Epithelial cell of prostate (primary cell): ENCODE data around the gene YBEY.

Experiments used
- DNase-seq: peaks from one replicate; pipeline ENCODE4 v3.0.0-alpha.2; 2011; ENCODE audit warnings: low read depth, low spot score
- H3K27ac ChIP-seq: fragments of 450-650 bp; 2 replicates; pipeline ENCODE4 v1.5.1; 2017; ENCODE audit warnings: mild to moderate bottlenecking

YBEY gene

DNA sequence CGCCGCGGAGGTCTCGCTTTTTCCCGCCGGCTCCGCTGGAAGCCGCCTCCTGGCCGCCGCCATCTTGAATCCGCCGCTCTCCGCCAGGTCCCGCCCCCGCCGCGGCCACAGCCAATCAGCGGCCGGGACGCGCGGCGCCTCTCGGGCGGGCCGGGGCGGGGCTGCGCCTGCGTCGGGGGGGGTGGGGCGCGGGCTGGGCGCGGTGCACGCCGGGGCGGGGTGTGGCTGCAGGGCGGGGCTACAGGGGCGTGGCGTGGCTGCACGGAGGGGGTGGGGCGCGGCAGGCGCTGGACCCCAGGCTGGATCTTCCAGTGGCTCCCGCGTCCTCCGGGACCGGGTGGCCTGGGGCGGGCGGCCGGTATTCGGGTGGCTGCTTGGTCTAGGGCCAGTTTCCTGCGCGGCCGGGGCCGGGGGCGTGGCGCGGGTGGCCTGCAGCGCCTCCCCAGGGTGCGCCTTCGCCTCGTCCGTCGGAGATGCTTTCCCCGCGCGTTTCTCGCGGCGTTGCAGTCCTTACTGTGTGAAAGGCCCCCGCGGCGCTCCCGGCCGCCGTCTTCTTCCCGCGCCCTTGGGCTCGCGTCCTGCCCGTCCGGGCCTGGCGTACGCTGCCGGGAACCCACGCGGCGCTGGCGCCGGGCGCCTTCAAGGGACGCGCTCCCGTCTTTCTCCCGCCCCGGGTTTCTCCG is 38.4 kb downstream of the YBEY start:
- peak; percentile 29 for DNase-seq
- peak overlapping the region; percentile 89 for H3K27ac ChIP-seq

DNA sequence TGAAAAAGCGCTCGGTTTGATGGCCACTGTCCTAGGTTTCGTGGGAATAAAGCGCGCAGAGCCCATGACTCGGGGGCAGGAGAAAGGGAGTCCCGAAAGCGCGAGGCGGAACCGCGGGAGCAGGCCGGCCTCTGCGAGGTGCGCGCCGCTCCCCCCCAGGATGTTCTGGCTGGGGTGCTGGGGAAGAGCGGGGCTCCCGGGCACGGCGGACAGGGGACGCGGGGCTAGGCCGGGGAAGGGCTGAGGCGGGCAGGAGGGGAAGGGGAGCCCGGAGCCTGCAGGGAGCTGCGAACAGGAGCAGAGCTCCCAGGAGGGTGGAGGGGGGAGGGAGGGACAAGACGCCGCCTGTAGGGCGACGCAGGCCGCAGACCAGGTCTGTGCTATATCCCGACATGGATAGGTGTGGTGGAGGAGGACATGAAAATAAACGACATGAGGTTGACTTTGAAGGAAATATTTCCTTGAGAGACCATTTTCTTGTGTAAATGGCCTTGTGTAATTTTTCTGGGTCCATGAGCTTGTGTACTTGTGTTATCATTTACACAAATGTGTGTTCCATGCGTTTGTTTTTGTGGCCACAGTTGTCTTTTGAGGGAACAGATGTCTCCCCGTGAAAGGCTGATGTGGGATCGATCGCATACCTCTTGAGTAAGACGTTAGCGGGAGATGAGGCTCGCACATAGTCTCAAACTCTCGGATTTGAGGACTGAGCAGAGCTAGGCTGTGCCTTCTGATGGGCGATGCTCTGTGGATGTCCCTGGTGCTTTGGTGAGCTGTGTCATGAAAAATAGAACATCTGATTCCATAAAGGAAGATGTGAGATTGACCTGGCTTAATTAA is 39.2 kb downstream of the YBEY start:
- H3K27ac ChIP-seq = peak overlapping the region; percentile 89
- peak; percentile 26 for DNase-seq

DNA sequence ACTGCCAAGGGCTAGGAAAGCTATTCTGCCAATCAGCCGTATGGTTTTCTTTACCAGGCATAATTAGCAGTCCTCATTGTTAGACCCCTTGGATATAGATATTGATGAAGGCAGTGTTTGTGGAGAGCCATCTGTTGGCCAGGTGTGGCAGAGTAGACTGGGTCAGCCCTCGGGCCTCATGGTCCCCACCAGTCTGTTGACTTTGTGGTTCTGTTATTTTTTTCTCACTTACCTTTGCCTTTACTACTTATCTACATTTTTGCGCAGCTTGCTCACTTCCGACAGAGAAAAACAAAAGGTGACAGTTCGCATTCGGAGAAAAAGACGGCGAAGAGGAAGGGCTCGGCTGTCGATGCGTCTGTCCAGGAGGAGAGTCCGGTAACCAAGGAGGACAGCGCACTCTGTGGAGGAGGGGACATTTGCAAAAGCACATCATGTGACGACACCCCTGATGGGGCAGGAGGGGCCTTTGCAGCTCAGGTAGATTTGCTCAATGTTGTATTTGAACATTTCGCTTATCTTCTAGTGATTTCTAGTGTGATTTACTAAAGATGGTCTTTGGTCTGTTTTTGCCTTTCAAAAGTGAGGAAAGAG is 40.1 kb downstream of the YBEY start:
- DNase-seq = no peak
- H3K27ac ChIP-seq = peak overlapping the region; percentile 89

DNA sequence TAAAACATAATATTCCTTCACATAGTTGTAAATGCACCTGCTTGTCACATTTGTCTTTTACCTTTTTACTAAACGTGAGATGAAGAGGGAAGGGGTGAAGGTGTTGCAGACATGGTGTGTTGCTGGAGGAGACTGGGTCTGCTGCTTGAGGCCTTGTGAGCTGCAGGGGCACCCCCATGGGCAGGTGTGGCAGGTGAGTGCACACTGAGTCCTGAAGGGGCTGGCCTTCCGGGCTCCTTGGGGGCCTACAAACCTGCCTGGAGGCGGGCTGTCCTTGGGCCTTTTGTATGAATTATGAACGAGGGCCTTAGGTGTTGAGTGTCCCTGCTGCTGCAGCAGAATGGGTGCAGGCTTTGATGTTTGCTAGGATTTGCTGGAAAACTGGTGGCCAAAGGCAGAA is 41.6 kb downstream of the YBEY start:
- DNase-seq = no peak
- H3K27ac ChIP-seq = no peak overlapping the region

DNA sequence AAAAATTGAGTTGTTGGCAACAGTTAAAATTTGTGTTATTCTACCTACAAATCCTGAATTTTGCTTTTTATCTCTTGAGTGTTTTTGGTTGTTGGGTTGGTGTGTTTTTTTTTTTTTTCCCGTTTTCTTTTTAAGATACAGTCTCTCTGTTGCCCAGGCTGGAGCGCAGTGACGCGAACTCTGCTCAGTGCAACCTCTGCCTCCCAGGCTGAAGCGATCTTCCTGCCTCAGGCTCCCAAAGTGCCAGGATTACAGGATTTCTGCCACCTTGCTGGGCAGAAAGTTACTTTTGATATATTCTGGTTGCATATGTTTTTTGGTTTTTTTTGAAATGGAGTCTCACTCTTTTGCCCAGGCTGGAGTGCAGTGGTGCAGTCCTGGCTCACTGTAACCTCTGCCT is 42.0 kb downstream of the YBEY start:
- H3K27ac ChIP-seq = no peak overlapping the region

DNA sequence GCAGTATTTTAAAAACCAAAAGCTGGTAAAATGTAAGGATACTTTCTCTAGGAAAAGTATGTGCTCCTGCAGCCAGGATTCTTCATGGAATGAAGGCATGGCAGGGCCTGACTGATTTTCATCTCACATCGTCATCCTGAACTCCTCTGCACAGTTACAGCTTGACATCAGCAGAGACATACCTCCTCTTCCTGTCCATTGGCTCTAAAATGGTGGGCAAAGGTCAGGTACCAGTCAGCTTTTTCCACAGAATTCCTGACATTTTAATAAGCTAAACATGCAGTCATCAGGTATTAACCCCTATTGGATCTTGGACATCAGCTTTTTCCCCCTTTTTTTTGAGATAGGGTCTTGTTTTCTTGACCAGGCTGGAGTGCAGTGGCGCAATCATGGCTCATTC is 43.7 kb downstream of the YBEY start:
- H3K27ac ChIP-seq = no peak overlapping the region
- no peak for DNase-seq

More for the DNA sequence above, 42.0 kb downstream of the YBEY start:
- no peak for DNase-seq

DNA sequence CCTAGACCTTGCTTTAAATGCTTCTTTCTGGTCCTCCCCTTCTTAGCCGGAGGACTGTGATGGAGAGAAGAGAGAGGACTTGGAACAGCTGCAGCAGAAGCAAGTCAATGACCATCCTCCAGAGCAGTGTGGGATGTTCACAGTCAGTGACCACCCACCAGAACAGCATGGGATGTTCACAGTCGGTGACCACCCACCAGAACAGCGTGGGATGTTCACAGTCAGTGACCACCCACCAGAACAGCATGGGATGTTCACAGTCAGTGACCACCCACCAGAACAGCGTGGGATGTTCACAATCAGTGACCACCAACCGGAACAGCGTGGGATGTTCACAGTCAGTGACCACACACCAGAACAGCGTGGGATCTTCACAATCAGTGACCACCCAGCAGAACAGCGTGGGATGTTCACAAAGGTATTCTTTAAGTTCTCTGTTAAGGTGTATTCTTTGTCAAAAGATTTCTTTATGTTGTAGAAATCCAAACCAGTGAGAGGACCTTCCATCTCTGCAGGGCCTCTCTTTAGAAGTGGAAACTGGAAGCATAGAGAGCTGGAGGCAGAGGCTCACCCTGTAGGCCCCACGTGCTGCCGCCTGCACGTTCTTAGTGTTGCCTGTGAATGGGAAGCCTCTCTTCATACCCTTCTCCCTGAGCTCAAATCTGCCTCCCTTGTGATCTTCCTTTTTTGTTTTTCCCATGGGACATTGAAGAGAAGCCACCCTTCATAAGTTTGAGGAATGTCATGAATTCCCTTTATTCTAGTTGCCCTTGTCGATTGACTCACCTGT is 48.4 kb downstream of the YBEY start:
- no peak for DNase-seq
- H3K27ac ChIP-seq = no peak overlapping the region

DNA sequence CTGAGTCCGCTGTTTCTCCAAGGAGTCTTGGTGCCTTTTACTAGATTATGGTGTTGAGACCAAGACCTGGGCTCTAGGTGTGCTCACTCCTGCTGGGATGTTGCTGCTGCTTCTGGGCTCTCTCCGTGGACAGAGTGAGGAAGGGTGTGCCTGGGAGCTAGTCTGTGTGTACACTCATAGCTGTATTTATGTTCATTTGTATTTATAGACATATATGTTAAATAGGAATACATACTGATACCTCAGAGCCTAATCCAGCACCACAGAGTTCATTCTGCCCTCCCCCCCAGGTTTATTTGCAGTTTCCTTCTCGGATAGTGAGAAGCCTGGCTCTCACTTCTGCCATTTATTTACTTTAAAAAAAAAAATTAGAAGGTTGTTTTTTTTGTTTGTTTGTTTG is 50.5 kb downstream of the YBEY start:
- H3K27ac ChIP-seq = no peak overlapping the region
- no peak for DNase-seq

DNA sequence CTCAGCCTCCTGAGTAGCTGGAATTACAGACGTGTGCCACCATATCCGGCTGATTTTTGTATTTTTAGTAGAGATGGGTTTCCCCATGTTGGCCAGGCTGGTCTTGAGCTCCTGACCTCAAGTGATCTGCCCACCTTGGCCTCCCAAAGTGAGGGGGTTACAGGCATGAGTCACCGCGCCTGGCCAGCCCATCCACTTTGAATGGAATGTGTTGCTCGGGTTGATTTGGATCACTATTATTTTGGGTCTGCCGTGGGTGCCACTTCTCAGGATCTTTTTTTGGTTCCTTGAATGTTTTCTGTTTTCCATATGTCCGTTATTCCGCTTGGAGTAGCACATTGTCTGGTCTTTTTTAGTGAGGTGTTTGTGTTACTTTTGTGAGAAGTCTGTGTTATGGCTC is 54.9 kb downstream of the YBEY start:
- H3K27ac ChIP-seq = no peak overlapping the region
- DNase-seq = no peak

DNA sequence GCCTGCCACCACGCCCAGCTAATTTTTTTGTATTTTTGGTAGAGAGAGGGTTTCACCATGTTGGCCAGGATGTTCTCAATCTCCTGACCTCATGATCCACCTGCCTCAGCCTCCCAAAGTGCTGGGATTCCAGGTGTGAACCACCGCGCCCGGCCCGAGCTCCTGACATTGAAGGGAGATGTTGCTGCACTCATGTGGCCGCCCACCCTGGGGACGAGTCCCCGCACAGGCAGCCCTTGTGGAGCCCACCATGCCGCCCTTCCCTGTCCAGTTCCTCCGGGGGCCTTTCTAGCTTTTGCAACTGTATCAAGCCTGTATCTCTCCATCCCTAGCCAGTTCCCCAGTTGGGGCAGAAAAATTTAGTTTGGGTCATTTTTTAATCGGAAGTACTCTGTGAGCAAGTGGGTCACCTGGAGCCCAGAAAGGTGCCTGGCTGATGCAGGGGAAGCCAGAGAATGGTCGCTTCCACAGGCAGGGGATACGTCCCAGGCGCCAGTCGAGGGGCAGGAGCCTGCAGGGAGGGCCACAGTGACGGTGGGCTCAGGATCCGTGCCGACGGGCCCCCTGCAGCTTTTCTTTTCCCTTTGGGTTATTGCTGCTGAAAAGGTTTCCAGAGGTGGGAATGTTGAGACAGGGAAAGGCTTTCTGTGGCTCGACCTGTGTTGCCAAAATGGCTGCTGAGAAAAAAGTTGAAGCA is 58.2 kb downstream of the YBEY start:
- no peak overlapping the region for H3K27ac ChIP-seq
- DNase-seq = no peak

DNA sequence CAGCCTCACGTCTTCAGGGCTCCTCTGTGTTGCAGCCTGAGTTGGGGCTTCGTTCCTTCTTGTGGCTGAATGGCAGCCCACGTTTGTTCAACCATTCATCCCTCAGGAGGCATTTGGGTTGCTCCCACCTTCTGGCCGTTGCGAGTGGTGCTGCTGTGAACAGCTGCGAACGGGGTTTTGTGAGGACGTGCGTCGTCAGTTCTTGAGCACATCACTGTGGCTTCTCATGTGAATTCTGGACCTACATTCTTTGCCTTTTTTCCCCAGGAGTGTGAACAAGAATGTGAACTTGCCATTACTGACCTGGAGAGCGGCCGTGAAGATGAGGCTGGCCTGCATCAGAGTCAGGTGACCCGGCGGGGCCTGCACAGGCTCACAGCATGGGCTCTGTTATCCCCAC is 59.7 kb downstream of the YBEY start:
- no peak overlapping the region for H3K27ac ChIP-seq
- DNase-seq = no peak

DNA sequence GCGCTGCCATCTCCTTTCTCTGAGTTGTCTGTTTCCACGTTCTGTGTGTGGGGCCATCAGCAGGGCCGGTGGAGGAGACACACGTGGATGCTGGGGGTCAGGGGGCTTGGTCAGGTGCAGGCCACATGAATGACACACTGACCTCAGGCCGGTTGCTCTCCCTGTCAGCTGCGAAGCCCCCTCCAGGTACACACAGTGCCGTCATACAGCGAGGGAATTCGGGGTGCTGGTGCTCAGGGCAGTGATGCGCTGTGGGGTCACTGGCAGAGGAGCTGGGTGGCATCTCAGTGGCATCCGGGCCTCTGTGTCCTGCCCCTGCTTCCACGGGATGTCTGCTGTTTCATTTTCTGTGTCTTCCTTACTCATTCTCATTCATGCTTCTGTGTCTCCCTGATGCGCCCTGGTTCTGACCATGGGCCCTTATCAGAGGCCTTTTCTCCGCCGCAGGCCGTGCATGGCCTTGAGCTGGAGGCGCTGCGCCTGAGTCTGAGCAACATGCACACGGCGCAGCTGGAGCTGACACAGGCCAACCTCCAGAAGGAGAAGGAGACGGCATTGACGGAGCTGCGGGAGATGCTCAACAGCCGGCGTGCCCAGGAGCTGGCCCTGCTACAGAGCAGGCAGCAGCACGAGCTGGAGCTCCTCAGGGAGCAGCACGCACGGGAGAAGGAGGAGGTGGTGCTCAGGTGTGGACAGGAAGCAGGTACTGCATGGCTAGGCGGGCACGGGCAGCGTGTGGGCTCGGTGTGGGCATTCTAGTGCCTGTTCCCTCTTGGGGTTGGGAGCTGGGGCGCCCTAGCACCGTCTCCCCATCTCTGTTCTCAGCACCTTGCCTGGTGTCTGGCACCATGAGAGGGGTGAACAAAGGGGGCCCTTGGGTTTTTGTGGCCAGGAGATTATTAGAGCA is 60.4 kb downstream of the YBEY start:
- H3K27ac ChIP-seq = no peak overlapping the region
- no peak for DNase-seq

DNA sequence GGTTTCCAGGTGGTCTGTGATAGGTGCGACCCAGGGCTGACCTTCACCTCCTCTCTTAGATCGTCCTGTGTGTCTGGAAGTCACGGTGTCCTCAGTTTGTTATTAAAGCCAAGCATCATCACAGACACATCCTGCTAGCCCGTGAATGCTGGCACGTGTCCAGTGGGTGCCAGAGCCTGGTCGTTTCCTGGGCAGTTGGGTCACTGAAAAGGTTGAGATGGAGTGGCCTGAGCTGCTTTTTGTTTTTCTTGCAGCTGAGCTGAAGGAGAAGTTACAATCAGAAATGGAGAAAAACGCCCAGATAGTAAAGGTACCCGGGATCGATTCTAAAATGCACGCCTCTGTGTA is 61.0 kb downstream of the YBEY start:
- no peak for DNase-seq
- no peak overlapping the region for H3K27ac ChIP-seq
